Measurements from ENCODE around the gene ZRSR2.

The ZRSR2 gene

DNA sequence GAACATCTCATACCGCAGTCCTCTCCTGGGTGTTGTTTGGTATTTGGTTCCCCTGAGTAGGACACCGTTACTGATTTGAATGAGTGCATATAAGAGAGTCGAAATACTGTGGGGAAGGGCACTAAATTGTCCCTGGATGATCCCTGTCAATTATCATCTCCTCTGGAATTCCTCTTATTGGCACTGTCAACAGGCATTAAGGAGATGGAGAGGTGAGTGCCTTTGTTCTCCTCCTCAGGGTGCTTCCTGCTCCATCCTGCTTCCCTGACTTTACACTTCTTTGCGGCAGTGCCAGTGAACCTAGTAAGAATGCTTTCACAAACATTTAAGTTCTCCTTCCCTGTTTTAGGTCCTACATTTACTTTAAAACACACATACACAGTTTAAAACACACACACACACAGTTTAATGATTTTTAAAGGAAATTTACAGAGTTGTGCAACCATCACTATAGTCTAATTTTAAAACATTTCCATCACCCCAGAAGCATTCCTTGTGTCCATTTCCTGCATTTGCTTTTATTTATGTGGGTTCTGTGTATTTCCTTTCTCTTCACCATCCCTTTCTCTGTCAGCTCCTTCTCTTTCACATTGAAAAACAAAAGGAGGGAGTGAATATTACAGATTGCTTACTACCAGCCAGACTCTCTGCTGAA is 20.9 kb upstream of the ZRSR2 start:
- TF ChIP-seq, protein P1, sequence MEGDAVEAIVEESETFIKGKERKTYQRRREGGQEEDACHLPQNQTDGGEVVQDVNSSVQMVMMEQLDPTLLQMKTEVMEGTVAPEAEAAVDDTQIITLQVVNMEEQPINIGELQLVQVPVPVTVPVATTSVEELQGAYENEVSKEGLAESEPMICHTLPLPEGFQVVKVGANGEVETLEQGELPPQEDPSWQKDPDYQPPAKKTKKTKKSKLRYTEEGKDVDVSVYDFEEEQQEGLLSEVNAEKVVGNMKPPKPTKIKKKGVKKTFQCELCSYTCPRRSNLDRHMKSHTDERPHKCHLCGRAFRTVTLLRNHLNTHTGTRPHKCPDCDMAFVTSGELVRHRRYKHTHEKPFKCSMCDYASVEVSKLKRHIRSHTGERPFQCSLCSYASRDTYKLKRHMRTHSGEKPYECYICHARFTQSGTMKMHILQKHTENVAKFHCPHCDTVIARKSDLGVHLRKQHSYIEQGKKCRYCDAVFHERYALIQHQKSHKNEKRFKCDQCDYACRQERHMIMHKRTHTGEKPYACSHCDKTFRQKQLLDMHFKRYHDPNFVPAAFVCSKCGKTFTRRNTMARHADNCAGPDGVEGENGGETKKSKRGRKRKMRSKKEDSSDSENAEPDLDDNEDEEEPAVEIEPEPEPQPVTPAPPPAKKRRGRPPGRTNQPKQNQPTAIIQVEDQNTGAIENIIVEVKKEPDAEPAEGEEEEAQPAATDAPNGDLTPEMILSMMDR (IDR thresholded peaks at IDR 0.05; ENCODE audit: insufficient read depth, low read depth, low read length, missing control alignments), result no peak
- no peak for DNase-seq (ENCODE audit: low read depth)
- no peak overlapping the region for H3K4me3 ChIP-seq (ENCODE audit: low read depth, low read length)

DNA sequence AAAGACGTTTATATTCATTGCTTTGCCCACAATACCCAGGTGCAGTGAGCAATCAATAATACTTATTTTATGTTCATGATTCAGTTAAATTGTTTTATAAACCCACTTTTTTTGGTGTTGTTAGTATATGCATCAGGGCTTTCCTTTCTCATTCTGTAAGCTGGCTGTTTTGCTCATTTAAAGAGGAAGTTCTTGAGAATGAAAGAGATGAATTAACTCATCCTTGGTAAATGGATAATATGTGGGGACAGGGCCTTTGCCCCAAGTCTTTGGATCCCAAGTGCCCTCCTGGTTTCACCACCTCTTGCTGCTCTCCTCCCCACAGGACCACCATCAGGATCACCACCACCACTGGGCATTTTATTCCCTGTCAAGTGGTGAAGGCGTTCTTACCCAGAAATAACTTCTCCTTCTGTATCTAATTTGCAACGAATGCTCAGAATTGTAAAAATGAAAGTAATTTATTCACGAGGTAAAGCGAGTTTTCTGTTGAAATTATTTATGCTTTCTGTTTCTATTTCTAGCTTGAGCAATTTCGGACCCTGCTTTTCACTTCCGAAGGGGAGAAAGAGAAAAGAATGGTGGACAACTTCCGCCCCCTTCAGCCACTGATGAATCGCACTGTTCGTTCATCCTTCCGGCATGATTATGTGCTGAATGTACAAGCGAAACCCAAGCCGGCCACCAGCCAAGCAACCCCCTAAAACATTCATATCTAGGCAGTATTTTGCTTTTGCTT is 8.2 kb upstream of the ZRSR2 start:
- H3K4me3 ChIP-seq (ENCODE audit: low read depth, low read length), result peak overlapping the region; percentile 51
- TF ChIP-seq, protein P1 (IDR thresholded peaks at IDR 0.05; ENCODE audit: insufficient read depth, low read depth, low read length, missing control alignments), result no peak
- peak; percentile 73 for DNase-seq (ENCODE audit: low read depth)

DNA sequence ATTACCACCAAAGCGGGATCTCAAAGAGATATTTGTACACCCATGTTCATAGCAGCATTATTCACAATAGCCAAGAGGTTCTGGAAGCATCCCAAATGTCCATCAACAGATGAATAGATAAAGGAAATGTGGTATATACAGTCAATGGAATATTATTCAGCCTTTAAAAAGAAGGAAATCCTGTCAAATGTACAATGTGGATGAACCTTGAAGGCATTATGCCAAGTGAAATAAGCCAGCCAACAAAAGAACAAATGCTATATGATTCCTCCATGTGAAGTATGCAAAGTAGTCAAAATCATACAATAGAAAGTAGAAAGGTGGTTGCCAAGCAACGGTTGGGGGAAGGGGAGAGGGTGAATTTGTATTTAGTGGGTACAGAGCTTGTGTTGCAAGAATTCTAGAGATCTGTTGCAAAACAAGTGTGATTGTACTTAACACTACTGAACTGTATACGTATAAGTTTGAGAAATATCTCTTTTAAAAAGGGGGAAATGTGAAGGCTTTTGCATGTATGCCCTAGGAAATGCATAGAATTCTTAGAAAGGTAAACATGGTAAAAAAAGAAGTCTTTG is 5.0 kb upstream of the ZRSR2 start:
- no peak overlapping the region for H3K4me3 ChIP-seq (ENCODE audit: low read depth, low read length)
- DNase-seq (ENCODE audit: low read depth), result no peak
- TF ChIP-seq, protein P1 (IDR thresholded peaks at IDR 0.05; ENCODE audit: insufficient read depth, low read depth, low read length, missing control alignments), result no peak

DNA sequence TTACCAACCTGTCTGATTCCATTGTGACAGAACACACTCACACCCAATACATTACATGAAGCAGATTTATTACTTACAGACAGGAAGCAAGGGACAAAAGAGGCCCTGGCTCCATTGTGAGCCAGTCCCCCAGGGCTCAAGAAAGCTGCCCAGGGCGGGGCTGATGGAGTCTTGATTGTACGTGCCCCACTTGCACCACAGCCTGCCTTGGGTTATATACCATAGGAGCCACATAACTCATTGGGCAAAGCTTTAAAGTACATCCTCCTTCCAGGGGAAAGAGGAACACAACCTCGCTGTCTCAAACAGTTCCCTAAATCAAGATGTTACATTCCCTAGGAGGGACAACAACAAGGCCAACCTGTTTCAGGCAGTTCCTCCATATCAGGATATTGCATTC is 3.4 kb upstream of the ZRSR2 start:
- no peak for DNase-seq (ENCODE audit: low read depth)
- no peak overlapping the region for H3K4me3 ChIP-seq (ENCODE audit: low read depth, low read length)
- TF ChIP-seq, protein P1 (IDR thresholded peaks at IDR 0.05; ENCODE audit: insufficient read depth, low read depth, low read length, missing control alignments), result no peak

DNA sequence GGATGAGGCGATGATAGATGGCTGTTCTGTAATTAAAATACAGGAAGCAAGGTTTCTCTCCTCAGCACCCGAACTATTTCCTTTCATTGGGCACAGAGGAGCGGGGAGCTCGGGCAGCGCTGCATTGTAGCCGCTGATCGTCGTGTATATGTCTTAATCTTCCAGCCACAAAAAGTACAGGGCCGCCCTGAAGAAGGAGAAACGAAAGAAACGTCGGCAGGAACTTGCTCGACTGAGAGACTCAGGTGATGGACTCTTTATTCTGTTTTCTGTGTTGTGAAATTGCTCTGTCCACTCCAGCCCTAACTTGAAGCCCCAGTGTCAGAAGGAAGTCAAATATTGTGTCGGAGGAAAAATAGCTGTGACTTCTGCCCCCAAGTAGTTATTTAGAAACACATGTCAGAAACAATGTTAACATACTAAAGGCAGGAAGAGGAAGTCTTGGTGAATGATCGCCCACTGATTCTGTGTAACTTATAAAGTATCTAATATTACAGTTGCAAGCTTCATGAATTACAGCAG is 546 bp downstream of the ZRSR2 start:
- peak; percentile 20 for DNase-seq (ENCODE audit: low read depth)
- TF ChIP-seq, protein P1 (IDR thresholded peaks at IDR 0.05; ENCODE audit: insufficient read depth, low read depth, low read length, missing control alignments), result no peak
- H3K4me3 ChIP-seq (ENCODE audit: low read depth, low read length), result peak overlapping the region; percentile 86

DNA sequence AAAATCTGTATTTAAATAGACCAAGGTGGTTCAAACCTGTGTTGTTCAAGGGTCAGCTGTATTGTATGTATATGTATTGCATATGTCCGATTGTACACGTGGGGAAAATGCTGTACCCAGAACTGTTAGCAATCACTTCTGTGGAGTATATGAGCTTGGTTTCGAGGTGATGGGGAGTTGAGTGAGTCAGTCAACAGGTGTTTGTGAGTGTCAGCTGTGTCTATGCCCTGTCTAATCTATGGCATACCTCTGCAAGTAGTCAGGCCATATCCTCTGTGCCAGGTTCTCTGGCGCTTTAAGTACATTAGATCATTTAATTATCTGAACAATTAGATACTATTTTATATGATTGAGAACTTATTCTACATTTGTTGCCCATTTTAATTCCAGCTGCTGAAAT is 7.4 kb downstream of the ZRSR2 start:
- DNase-seq (ENCODE audit: low read depth), result no peak
- TF ChIP-seq, protein P1 (IDR thresholded peaks at IDR 0.05; ENCODE audit: insufficient read depth, low read depth, low read length, missing control alignments), result no peak

More for the DNA sequence above, 7.4 kb downstream of the ZRSR2 start:
- no peak overlapping the region for H3K4me3 ChIP-seq (ENCODE audit: low read depth, low read length)
